GM12872 (cell line): ENCODE measurements around the gene SIGMAR1.

Source experiments
- TF ChIP-seq, protein P1 (sequence below): IDR thresholded peaks from 3 replicates; pipeline ENCODE4 v1.5.1; 2011; ENCODE audit warnings: low read depth, mild to moderate bottlenecking, low read length, moderate library complexity; ENCODE audit not compliant: insufficient read depth

SIGMAR1 gene

DNA sequence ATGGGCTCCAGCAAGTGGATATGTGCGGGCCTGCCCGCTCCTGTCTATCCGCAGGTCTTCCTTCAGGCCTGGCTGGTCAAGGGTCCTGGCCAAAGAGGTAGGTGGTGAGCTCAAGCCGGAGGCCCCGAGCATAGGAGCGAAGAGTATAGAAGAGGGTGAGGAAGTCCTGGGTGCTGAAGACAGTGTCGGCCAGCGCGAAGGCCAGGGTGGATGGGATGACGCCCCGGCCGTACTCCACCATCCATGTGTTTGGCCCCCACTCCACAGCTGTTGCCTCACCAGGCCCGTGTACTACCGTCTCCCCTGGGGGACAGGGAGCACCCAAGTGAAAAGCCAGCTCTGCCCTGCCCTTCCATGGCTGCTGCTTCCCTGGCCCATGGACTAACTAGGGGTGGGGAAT lies 2.0 kb downstream of the SIGMAR1 start:
- TF ChIP-seq, protein P1, sequence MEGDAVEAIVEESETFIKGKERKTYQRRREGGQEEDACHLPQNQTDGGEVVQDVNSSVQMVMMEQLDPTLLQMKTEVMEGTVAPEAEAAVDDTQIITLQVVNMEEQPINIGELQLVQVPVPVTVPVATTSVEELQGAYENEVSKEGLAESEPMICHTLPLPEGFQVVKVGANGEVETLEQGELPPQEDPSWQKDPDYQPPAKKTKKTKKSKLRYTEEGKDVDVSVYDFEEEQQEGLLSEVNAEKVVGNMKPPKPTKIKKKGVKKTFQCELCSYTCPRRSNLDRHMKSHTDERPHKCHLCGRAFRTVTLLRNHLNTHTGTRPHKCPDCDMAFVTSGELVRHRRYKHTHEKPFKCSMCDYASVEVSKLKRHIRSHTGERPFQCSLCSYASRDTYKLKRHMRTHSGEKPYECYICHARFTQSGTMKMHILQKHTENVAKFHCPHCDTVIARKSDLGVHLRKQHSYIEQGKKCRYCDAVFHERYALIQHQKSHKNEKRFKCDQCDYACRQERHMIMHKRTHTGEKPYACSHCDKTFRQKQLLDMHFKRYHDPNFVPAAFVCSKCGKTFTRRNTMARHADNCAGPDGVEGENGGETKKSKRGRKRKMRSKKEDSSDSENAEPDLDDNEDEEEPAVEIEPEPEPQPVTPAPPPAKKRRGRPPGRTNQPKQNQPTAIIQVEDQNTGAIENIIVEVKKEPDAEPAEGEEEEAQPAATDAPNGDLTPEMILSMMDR: no peak

GRCh38 chr9:34634551-34635248 lies 2.9 kb downstream of the SIGMAR1 start:
- TF ChIP-seq, protein P1: no peak

DNA sequence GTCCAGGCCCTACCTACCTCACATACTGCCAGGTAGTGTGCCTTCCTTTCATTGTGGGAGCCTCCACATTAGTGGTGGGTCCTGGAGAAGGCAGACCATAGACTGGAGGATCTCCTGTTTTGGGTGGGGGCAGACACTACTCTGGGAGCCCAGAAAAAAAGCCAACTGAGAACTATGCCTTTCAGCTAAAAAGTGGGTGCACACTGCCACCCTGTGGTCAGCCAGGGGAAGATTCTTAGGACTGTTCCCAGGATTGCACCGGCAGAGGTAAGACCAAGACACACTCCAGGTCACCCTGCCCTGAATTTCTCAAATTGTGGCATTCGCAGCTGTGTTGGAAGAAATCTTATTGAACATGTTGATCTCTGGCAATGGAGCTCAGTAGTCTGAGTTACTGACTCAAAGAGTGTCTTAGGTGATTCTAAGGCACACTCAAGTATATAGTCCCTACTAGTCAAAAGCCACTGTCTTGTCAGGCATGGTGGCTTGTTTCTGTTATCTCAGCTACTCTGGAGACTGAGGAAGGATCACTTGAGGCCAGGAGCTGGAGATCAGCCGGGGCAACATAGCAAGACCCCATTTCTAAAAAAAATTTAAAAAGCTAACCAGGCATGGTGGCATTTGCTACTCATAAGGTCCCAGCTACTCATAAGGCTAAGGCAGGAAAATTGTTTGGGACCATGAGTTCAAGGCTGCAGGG lies 3.6 kb downstream of the SIGMAR1 start:
- TF ChIP-seq, protein P1: peak; percentile 89

DNA sequence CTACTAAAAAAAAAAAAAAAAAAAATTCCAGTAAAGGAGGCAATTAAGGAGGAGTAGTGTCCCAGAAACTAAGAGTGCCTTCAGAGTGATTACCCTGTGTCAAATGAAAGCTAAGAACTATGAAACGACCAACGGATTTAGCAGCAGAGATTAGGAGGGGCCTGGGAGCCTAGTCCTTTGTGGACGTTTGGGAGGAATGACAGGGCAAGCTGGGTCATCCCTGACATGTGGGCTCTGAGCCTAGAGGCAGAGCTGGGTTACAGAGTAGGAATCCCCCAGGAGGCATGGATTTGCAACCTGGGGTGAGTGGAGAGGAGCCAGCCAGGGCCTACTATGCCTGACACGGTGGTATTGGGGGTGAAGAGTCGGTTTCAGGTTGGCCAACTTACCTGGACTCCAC lies 4.4 kb downstream of the SIGMAR1 start:
- TF ChIP-seq, protein P1: no peak

- TF ChIP-seq, protein P1: no peak
Observed at GRCh38 chr9:34630402-34631154, 7.0 kb downstream of the SIGMAR1 start.

GRCh38 chr9:34629491-34629808 lies 8.1 kb downstream of the SIGMAR1 start:
- TF ChIP-seq, protein P1: no peak

GRCh38 chr9:34628656-34629490 lies 8.7 kb downstream of the SIGMAR1 start, which contains the start of gene ARID3C:
ARID3C (minus strand) TSS chr9:34629066; CDS start chr9:34628014, 1,052 bp downstream.
- TF ChIP-seq, protein P1: no peak
